ELR (cell line): ENCODE data around the gene RAB36.

Experiments
- DNase-seq: peaks from one replicate; pipeline ENCODE4 v3.0.0-alpha.2; 2015; ENCODE audit warnings: low read depth

The RAB36 gene

GRCh38 chr22:23182309-23183060 is 37.2 kb downstream of the RAB36 start:
- DNase-seq = peak; percentile 44

- peak; percentile 52 for DNase-seq
Measured at GRCh38 chr22:23183061-23183698, 37.9 kb downstream of the RAB36 start.

- DNase-seq = no peak
Measured at GRCh38 chr22:23184100-23184763, 39.0 kb downstream of the RAB36 start.

- no peak for DNase-seq
Measured at GRCh38 chr22:23184764-23185113, 39.5 kb downstream of the RAB36 start.

GRCh38 chr22:23187211-23187610 is 41.9 kb downstream of the RAB36 start:
- DNase-seq = no peak

GRCh38 chr22:23187871-23188700 is 42.8 kb downstream of the RAB36 start:
- DNase-seq = no peak

GRCh38 chr22:23190526-23190925 is 45.2 kb downstream of the RAB36 start:
- DNase-seq = no peak

GRCh38 chr22:23192133-23192532 is 46.9 kb downstream of the RAB36 start:
- no peak for DNase-seq

GRCh38 chr22:23192558-23192957 is 47.3 kb downstream of the RAB36 start:
- no peak for DNase-seq

- DNase-seq = no peak
Measured at GRCh38 chr22:23193196-23193827, 48.0 kb downstream of the RAB36 start.

- no peak for DNase-seq
Measured at GRCh38 chr22:23193882-23194281, 48.6 kb downstream of the RAB36 start.

- no peak for DNase-seq
Measured at GRCh38 chr22:23196165-23196564, 50.9 kb downstream of the RAB36 start.

GRCh38 chr22:23197836-23198235 is 52.6 kb downstream of the RAB36 start:
- DNase-seq = no peak

- no peak for DNase-seq
Measured at GRCh38 chr22:23199159-23199558, 53.9 kb downstream of the RAB36 start.

- no peak for DNase-seq
Measured at GRCh38 chr22:23200898-23201297, 55.6 kb downstream of the RAB36 start.

GRCh38 chr22:23202812-23203451 is 57.7 kb downstream of the RAB36 start:
- no peak for DNase-seq

GRCh38 chr22:23203452-23204124 is 58.3 kb downstream of the RAB36 start:
- DNase-seq = no peak

GRCh38 chr22:23204125-23204488 is 58.8 kb downstream of the RAB36 start:
- no peak for DNase-seq

- no peak for DNase-seq
Measured at GRCh38 chr22:23204541-23205157, 59.4 kb downstream of the RAB36 start.

- DNase-seq = no peak
Measured at GRCh38 chr22:23205339-23206049, 60.2 kb downstream of the RAB36 start.
